PFSK-1 (cell line): ENCODE measurements around the gene DCAF12.

ENCODE experiments used
- POLR2AphosphoS5 ChIP-seq: IDR thresholded peaks from 2 replicates; pipeline ENCODE4 v1.6.1; 2012; ENCODE audit warnings: low read depth, mild to moderate bottlenecking, control low read depth, low read length, moderate library complexity
- SIN3A ChIP-seq: IDR thresholded peaks from 2 replicates; pipeline ENCODE4 v1.6.1; 2012; ENCODE audit warnings: mild to moderate bottlenecking, low read length, moderate library complexity, borderline replicate concordance; ENCODE audit not compliant: insufficient read depth
- TAF1 ChIP-seq: IDR thresholded peaks from 2 replicates; pipeline ENCODE4 v1.6.1; 2012; ENCODE audit warnings: low read length, control low read depth, borderline replicate concordance; ENCODE audit not compliant: insufficient read depth
- TF ChIP-seq, protein P1 (sequence below), 2 experiments: IDR thresholded peaks; 2 replicates each; pipeline versions ENCODE4 v1.6.1 to v1.8.0; 2011 to 2012; ENCODE audit warnings: low read depth in 2 of 2, low read length in 2 of 2, control low read depth in 1 of 2, inconsistent platforms in 1 of 2, mild to moderate bottlenecking in 1 of 2, moderate library complexity in 1 of 2; ENCODE audit not compliant: insufficient read depth in 1 of 2

DNA sequence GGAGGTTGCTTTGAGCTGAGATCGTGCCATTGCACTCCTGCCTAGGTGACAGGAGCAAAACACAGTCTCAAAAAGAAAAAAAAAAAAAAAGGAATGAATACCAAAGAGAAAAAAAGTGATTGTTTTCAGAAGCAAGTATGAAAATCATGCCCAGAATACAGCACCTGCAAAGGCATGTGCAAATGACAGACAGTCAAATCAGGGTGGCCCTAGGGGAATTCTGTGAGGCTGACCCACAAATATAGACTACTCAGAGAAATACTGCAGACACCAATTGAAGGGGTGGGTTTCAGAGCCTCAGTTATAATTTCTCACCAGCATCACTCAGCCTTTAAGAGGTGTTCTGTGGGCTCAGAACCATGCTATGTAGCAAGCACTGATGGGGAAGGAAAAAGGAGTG lies 28.6 kb downstream of the DCAF12 start:
- TF ChIP-seq SIN3A (no peak), POLR2AphosphoS5 (no peak), TAF1 (no peak)
- TF ChIP-seq, protein P1, sequence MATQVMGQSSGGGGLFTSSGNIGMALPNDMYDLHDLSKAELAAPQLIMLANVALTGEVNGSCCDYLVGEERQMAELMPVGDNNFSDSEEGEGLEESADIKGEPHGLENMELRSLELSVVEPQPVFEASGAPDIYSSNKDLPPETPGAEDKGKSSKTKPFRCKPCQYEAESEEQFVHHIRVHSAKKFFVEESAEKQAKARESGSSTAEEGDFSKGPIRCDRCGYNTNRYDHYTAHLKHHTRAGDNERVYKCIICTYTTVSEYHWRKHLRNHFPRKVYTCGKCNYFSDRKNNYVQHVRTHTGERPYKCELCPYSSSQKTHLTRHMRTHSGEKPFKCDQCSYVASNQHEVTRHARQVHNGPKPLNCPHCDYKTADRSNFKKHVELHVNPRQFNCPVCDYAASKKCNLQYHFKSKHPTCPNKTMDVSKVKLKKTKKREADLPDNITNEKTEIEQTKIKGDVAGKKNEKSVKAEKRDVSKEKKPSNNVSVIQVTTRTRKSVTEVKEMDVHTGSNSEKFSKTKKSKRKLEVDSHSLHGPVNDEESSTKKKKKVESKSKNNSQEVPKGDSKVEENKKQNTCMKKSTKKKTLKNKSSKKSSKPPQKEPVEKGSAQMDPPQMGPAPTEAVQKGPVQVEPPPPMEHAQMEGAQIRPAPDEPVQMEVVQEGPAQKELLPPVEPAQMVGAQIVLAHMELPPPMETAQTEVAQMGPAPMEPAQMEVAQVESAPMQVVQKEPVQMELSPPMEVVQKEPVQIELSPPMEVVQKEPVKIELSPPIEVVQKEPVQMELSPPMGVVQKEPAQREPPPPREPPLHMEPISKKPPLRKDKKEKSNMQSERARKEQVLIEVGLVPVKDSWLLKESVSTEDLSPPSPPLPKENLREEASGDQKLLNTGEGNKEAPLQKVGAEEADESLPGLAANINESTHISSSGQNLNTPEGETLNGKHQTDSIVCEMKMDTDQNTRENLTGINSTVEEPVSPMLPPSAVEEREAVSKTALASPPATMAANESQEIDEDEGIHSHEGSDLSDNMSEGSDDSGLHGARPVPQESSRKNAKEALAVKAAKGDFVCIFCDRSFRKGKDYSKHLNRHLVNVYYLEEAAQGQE (IDR thresholded peaks at IDR 0.05; ENCODE audit: insufficient read depth in 1 of 2, low read depth in 2 of 2, low read length in 2 of 2): no peak
